ENCODE data around the gene PPTC7. TPM values are rescaled to one million over a fixed set of nuclear protein-coding genes. Genes with fewer than 3 reads are reported as not detected.
"Not testable (repeated sequence)": the region's sequence is repeated elsewhere in the genome, so short reads cannot be mapped to it uniquely, and the experiment has no call there.

The PPTC7 gene
- total RNA-seq, 1 donor from 2014 or later = 6.9 TPM

GRCh38 chr12:110546339-110546738 is 36.8 kb downstream of the PPTC7 start:
- DNase-seq (ENCODE audit: low read depth) = no peak
- H3K4me3 ChIP-seq (ENCODE audit: low read depth, low read length) = no peak overlapping the region
- TF ChIP-seq CTCF (conservative IDR thresholded peaks at IDR 0.05; ENCODE audit: low read depth, low read length) = no peak

- H3K4me3 ChIP-seq (ENCODE audit: low read depth, low read length) = no peak overlapping the region
- DNase-seq (ENCODE audit: low read depth) = no peak
- no peak for TF ChIP-seq CTCF (conservative IDR thresholded peaks at IDR 0.05; ENCODE audit: low read depth, low read length)
Observed at GRCh38 chr12:110545812-110546211, 37.3 kb downstream of the PPTC7 start.

- H3K4me3 ChIP-seq (ENCODE audit: low read depth, low read length); DNase-seq (ENCODE audit: low read depth): not testable (repeated sequence)
Observed at GRCh38 chr12:110545259-110545658, 37.9 kb downstream of the PPTC7 start.

GRCh38 chr12:110543965-110544364 is 39.2 kb downstream of the PPTC7 start:
- no peak overlapping the region for H3K4me3 ChIP-seq (ENCODE audit: low read depth, low read length)
- DNase-seq (ENCODE audit: low read depth) = no peak
- no peak for TF ChIP-seq CTCF (conservative IDR thresholded peaks at IDR 0.05; ENCODE audit: low read depth, low read length)

- TF ChIP-seq CTCF (conservative IDR thresholded peaks at IDR 0.05; ENCODE audit: low read depth, low read length) = no peak
- no peak for DNase-seq (ENCODE audit: low read depth)
- no peak overlapping the region for H3K4me3 ChIP-seq (ENCODE audit: low read depth, low read length)
Observed at GRCh38 chr12:110543252-110543959, 39.7 kb downstream of the PPTC7 start.

- no peak overlapping the region for H3K4me3 ChIP-seq (ENCODE audit: low read depth, low read length)
- TF ChIP-seq CTCF (conservative IDR thresholded peaks at IDR 0.05; ENCODE audit: low read depth, low read length) = no peak
- DNase-seq (ENCODE audit: low read depth) = no peak
Observed at GRCh38 chr12:110540048-110540447, 43.1 kb downstream of the PPTC7 start.

GRCh38 chr12:110538869-110539622 is 44.1 kb downstream of the PPTC7 start:
- TF ChIP-seq CTCF (conservative IDR thresholded peaks at IDR 0.05; ENCODE audit: low read depth, low read length) = no peak
- H3K4me3 ChIP-seq (ENCODE audit: low read depth, low read length) = no peak overlapping the region

More at GRCh38 chr12:110538869-110539622, 44.1 kb downstream of the PPTC7 start:
- DNase-seq (ENCODE audit: low read depth) = no peak
